Panc1 (cell line): Measurements from ENCODE around the gene CES3.

Experiments
- CTCF ChIP-seq: fragments of 450-650 bp; IDR thresholded peaks from 2 replicates; pipeline ENCODE4 v1.5.1; 2017; ENCODE audit warnings: mild to moderate bottlenecking
- POLR2AphosphoS5 ChIP-seq: IDR thresholded peaks from 2 replicates; pipeline ENCODE4 v1.6.1; 2012; ENCODE audit warnings: mild to moderate bottlenecking, low read depth, low read length, moderate library complexity
- TCF7L2 ChIP-seq: IDR thresholded peaks from 2 replicates; pipeline ENCODE4 v1.6.1; 2011; ENCODE audit warnings: mild to moderate bottlenecking, low read depth, low read length, inconsistent platforms

DNA sequence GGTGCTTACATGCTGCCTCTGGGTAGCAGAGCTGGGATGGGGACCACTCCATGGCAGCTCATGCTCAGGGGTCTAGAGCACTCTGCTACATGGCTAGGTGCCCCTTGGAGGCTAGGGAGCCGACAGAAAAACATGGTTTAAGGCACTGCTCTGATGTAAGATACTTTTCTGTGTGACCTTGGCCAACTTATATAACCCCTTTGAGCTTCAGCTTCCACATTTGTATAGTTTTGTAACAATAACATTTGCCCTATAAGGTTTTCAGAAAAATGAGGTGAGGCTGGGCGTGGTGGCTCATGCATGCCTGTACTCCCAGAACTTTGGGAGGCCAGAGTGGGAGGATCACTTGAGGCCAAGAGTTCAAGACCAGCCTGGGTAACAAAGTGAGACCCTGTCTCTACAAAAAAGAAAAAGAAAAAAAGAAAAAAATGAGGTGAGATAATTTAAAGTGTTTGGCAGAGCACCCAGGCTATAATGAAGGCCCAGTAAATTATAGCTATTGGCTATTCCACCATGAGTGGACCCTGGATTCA, 30.5 kb downstream of the CES3 start:
- TF ChIP-seq CTCF (no peak), TCF7L2 (no peak), POLR2AphosphoS5 (no peak)
